NCI-H1694 treated with DMSO at 0.1 percent for 48 hours (cell line): ENCODE measurements around the gene ST6GALNAC2.
"Not testable (repeated sequence)": the region's sequence is repeated elsewhere in the genome, so short reads cannot be mapped to it uniquely, and the experiment has no call there.

Experiments used
- DNase-seq: peaks from one replicate; lab custom pipeline; 2025; lab: John Stamatoyannopoulos, UW

The ST6GALNAC2 gene

GRCh38 chr17:76585649-76586593 lies at the start of gene ST6GALNAC2:
TSS of gene ST6GALNAC2 (minus strand) at chr17:76585860. CDS start at chr17:76585808, 52 bp downstream.
- no peak for DNase-seq

- no peak for DNase-seq
Observed at GRCh38 chr17:76635039-76635438, 49.4 kb upstream of the ST6GALNAC2 start.

GRCh38 chr17:76633628-76634328 lies 48.1 kb upstream of the ST6GALNAC2 start:
- DNase-seq: no peak

- DNase-seq: no peak
Observed at GRCh38 chr17:76631821-76632565, 46.3 kb upstream of the ST6GALNAC2 start.

GRCh38 chr17:76630151-76630550 lies 44.5 kb upstream of the ST6GALNAC2 start:
- no peak for DNase-seq

- no peak for DNase-seq
Observed at GRCh38 chr17:76627510-76627909, 41.9 kb upstream of the ST6GALNAC2 start.

GRCh38 chr17:76626442-76626841 lies 40.8 kb upstream of the ST6GALNAC2 start:
- no peak for DNase-seq

GRCh38 chr17:76625496-76625895 lies 39.8 kb upstream of the ST6GALNAC2 start:
- DNase-seq: no peak

- peak; percentile 42 for DNase-seq
Observed at GRCh38 chr17:76623271-76624146, 37.8 kb upstream of the ST6GALNAC2 start.

GRCh38 chr17:76617838-76618237 lies 32.2 kb upstream of the ST6GALNAC2 start:
- DNase-seq: no peak

- DNase-seq: no peak
Observed at GRCh38 chr17:76614912-76615617, 29.4 kb upstream of the ST6GALNAC2 start.

- DNase-seq: not testable (repeated sequence)
Observed at GRCh38 chr17:76614064-76614759, 28.6 kb upstream of the ST6GALNAC2 start.

- no peak for DNase-seq
Observed at GRCh38 chr17:76612977-76613851, 27.6 kb upstream of the ST6GALNAC2 start.

GRCh38 chr17:76612465-76612864 lies 26.8 kb upstream of the ST6GALNAC2 start:
- DNase-seq: no peak

- DNase-seq: no peak
Observed at GRCh38 chr17:76611758-76612157, 26.1 kb upstream of the ST6GALNAC2 start.

GRCh38 chr17:76611080-76611749 lies 25.6 kb upstream of the ST6GALNAC2 start:
- DNase-seq: not testable (repeated sequence)

- not testable (repeated sequence) for DNase-seq
Observed at GRCh38 chr17:76606685-76607084, 21.0 kb upstream of the ST6GALNAC2 start.

- no peak for DNase-seq
Observed at GRCh38 chr17:76601065-76601464, 15.4 kb upstream of the ST6GALNAC2 start.
